Muscle layer of colon (tissue), 2 donors: Measurements from ENCODE around the gene UBA5.

Source experiments
- H3K27ac ChIP-seq: one replicate; pipeline ENCODE4 v1.7.0; 2013; ENCODE audit warnings: low read depth, mild to moderate bottlenecking, low read length, moderate library complexity
- H3K27me3 ChIP-seq, 2 donors: one replicate each; pipeline ENCODE4 v1.7.0; 2013; ENCODE audit warnings: low read length in 2 of 2, mild to moderate bottlenecking in 2 of 2; ENCODE audit not compliant: insufficient read depth in 2 of 2, control insufficient read depth in 1 of 2
- H3K36me3 ChIP-seq: one replicate; pipeline ENCODE4 v1.7.0; 2013; ENCODE audit warnings: mild to moderate bottlenecking, low read length; ENCODE audit not compliant: insufficient read depth
- H3K4me1 ChIP-seq: one replicate; pipeline ENCODE4 v1.7.0; 2013; ENCODE audit warnings: mild to moderate bottlenecking, low read length; ENCODE audit not compliant: insufficient read depth
- H3K4me3 ChIP-seq, 2 donors: one replicate each; pipeline ENCODE4 v1.7.0; 2013; ENCODE audit warnings: low read length in 2 of 2, low read depth in 1 of 2, mild to moderate bottlenecking in 1 of 2, moderate library complexity in 1 of 2
- H3K9ac ChIP-seq: one replicate; pipeline ENCODE4 v1.7.0; 2013; ENCODE audit warnings: low read length
- H3K9me3 ChIP-seq: one replicate; pipeline ENCODE4 v1.7.0; 2013; ENCODE audit warnings: mild to moderate bottlenecking, low read length
- donor health status: abdominal sarcoma.
- donor health status: Adenocarcinoma of cecum.

UBA5 gene

GRCh38 chr3:132721479-132722164 lies 61.5 kb downstream of the UBA5 start:
- Histone ChIP-seq H3K36me3 (peaks cover 8% of the 10 kb centered on the region), H3K9ac (peak overlapping the region; percentile 56), H3K27ac (peak overlapping the region; percentile 84), H3K9me3 (no peaks in the 10 kb centered on the region), H3K27me3 (no peaks in the 10 kb centered on the region), H3K4me1 (peaks cover 22% of the 10 kb centered on the region), H3K4me3 (peak overlapping the region; percentile 77 to 78)

GRCh38 chr3:132722165-132723023 lies 62.3 kb downstream of the UBA5 start, which contains the start of gene NPHP3:
Gene NPHP3 (minus strand): TSS chr3:132722409. CDS start chr3:132722355, 54 bp downstream.
- Histone ChIP-seq H3K4me3 (peak within 1 kb of the TSS; percentile 78 to 85), H3K9me3 (no peaks in the 10 kb centered on the region), H3K9ac (peak within 1 kb of the TSS; percentile 56), H3K27ac (peak within 1 kb of the TSS; percentile 84), H3K27me3 (no peaks in the 10 kb centered on the region), H3K36me3 (peaks cover 7% of the 10 kb centered on the region), H3K4me1 (peaks cover 22% of the 10 kb centered on the region)

GRCh38 chr3:132723024-132723950 lies 63.2 kb downstream of the UBA5 start:
- Histone ChIP-seq H3K9me3 (no peaks in the 10 kb centered on the region), H3K27me3 (no peaks in the 10 kb centered on the region), H3K9ac (peak overlapping the region; percentile 3), H3K36me3 (peaks cover 6% of the 10 kb centered on the region), H3K27ac (peak overlapping the region; percentile 71), H3K4me1 (peaks cover 22% of the 10 kb centered on the region), H3K4me3 (peak overlapping the region; percentile 66 to 85)

GRCh38 chr3:132726341-132726823 lies 66.3 kb downstream of the UBA5 start:
- Histone ChIP-seq H3K9me3 (no peaks in the 10 kb centered on the region), H3K27me3 (no peaks in the 10 kb centered on the region), H3K4me3 (no peak overlapping the region), H3K9ac (no peak overlapping the region), H3K36me3 (no peaks in the 10 kb centered on the region), H3K27ac (no peak overlapping the region), H3K4me1 (peaks cover 6% of the 10 kb centered on the region)
